Measurements from ENCODE around the gene SCARB2. TPM values are rescaled to one million over a fixed set of nuclear protein-coding genes. Genes with fewer than 3 reads are reported as not detected.

The SCARB2 gene
- total RNA-seq, 1 donor from 2014 or later = 172 TPM

- no peak overlapping the region for H3K27ac ChIP-seq (ENCODE audit: low read depth, low read length)
- H3K9ac ChIP-seq (ENCODE audit: low read length) = no peak overlapping the region
- no peaks in the 10 kb centered on the region for H3K9me3 ChIP-seq (ENCODE audit: insufficient read depth, low read depth, low read length)
- no peaks in the 10 kb centered on the region for H3K36me3 ChIP-seq (ENCODE audit: insufficient read depth, low read length)
- Mint-ChIP-seq H3K27ac (ENCODE audit: unreplicated experiment) (no peak overlapping the region), H3K4me3 (ENCODE audit: unreplicated experiment) (no peak overlapping the region), H3K4me1 (ENCODE audit: low read depth, unreplicated experiment) (peaks cover 2% of the 10 kb centered on the region), H3K27me3 (ENCODE audit: low read depth, unreplicated experiment) (peaks cover 34% of the 10 kb centered on the region), H3K36me3 (ENCODE audit: low read depth, unreplicated experiment) (no peaks in the 10 kb centered on the region), H3K9me3 (ENCODE audit: unreplicated experiment) (peaks cover 4% of the 10 kb centered on the region)
- peaks cover under 1% of the 10 kb centered on the region for H3K4me1 ChIP-seq (ENCODE audit: insufficient read depth, low read length)
- FAIRE-seq = no peak
- DNase-seq (ENCODE audit: low read depth) = no peak
- H3K4me3 ChIP-seq (ENCODE audit: insufficient read depth, low read depth, low read length) = no peak overlapping the region
- H3K4me2 ChIP-seq (ENCODE audit: low read length) = no peak overlapping the region
- peaks cover 19% of the 10 kb centered on the region for H3K27me3 ChIP-seq (ENCODE audit: insufficient read depth, low read length)
- H4K20me1 ChIP-seq (ENCODE audit: insufficient read depth, low read length) = no peaks in the 10 kb centered on the region
- H3K79me2 ChIP-seq (ENCODE audit: insufficient read depth, low read length) = no peaks in the 10 kb centered on the region
- TF ChIP-seq EZH2 (IDR thresholded peaks at IDR 0.05; ENCODE audit: insufficient read depth, low read length) = no peak
- no peak for TF ChIP-seq CTCF (IDR thresholded peaks at IDR 0.05; ENCODE audit: insufficient read depth, low read depth, low read length)
- H2AFZ ChIP-seq (ENCODE audit: low read depth, low read length) = no peak overlapping the region
Measured at GRCh38 chr4:76256968-76257367, 43.3 kb upstream of the SCARB2 start.

- no peak overlapping the region for H3K4me3 ChIP-seq (ENCODE audit: insufficient read depth, low read depth, low read length)
- Mint-ChIP-seq H3K9me3 (ENCODE audit: unreplicated experiment) (peaks cover 4% of the 10 kb centered on the region), H3K27me3 (ENCODE audit: low read depth, unreplicated experiment) (peaks cover 39% of the 10 kb centered on the region), H3K4me1 (ENCODE audit: low read depth, unreplicated experiment) (peaks cover 2% of the 10 kb centered on the region), H3K27ac (ENCODE audit: unreplicated experiment) (no peak overlapping the region), H3K36me3 (ENCODE audit: low read depth, unreplicated experiment) (no peaks in the 10 kb centered on the region), H3K4me3 (ENCODE audit: unreplicated experiment) (no peak overlapping the region)
- H3K79me2 ChIP-seq (ENCODE audit: insufficient read depth, low read length) = no peaks in the 10 kb centered on the region
- no peaks in the 10 kb centered on the region for H3K9me3 ChIP-seq (ENCODE audit: insufficient read depth, low read depth, low read length)
- no peak overlapping the region for H3K9ac ChIP-seq (ENCODE audit: low read length)
- H2AFZ ChIP-seq (ENCODE audit: low read depth, low read length) = no peak overlapping the region
- H3K4me1 ChIP-seq (ENCODE audit: insufficient read depth, low read length) = peaks cover 10% of the 10 kb centered on the region
- H4K20me1 ChIP-seq (ENCODE audit: insufficient read depth, low read length) = no peaks in the 10 kb centered on the region
- TF ChIP-seq EZH2 (IDR thresholded peaks at IDR 0.05; ENCODE audit: insufficient read depth, low read length) (no peak), CTCF (IDR thresholded peaks at IDR 0.05; ENCODE audit: insufficient read depth, low read depth, low read length) (no peak)
- FAIRE-seq = no peak
- no peak overlapping the region for H3K27ac ChIP-seq (ENCODE audit: low read depth, low read length)
- H3K27me3 ChIP-seq (ENCODE audit: insufficient read depth, low read length) = peaks cover 23% of the 10 kb centered on the region
- H3K36me3 ChIP-seq (ENCODE audit: insufficient read depth, low read length) = no peaks in the 10 kb centered on the region
- no peak overlapping the region for H3K4me2 ChIP-seq (ENCODE audit: low read length)
- no peak for DNase-seq (ENCODE audit: low read depth)
Measured at GRCh38 chr4:76256032-76256431, 42.4 kb upstream of the SCARB2 start.

GRCh38 chr4:76253511-76253910, 39.9 kb upstream of the SCARB2 start:
- no peak for FAIRE-seq
- H3K4me1 ChIP-seq (ENCODE audit: insufficient read depth, low read length) = peaks cover 12% of the 10 kb centered on the region
- H3K79me2 ChIP-seq (ENCODE audit: insufficient read depth, low read length) = no peaks in the 10 kb centered on the region
- H3K36me3 Mint-ChIP-seq (ENCODE audit: low read depth, unreplicated experiment) = no peaks in the 10 kb centered on the region
- no peak for TF ChIP-seq CTCF (IDR thresholded peaks at IDR 0.05; ENCODE audit: insufficient read depth, low read depth, low read length)
- TF ChIP-seq EZH2 (IDR thresholded peaks at IDR 0.05; ENCODE audit: insufficient read depth, low read length) = no peak
- H3K27me3 Mint-ChIP-seq (ENCODE audit: low read depth, unreplicated experiment) = peaks cover 48% of the 10 kb centered on the region
- H3K4me1 Mint-ChIP-seq (ENCODE audit: low read depth, unreplicated experiment) = no peaks in the 10 kb centered on the region
- no peaks in the 10 kb centered on the region for H3K9me3 ChIP-seq (ENCODE audit: insufficient read depth, low read depth, low read length)
- no peak overlapping the region for H3K9ac ChIP-seq (ENCODE audit: low read length)
- no peaks in the 10 kb centered on the region for H4K20me1 ChIP-seq (ENCODE audit: insufficient read depth, low read length)
- H3K4me3 Mint-ChIP-seq (ENCODE audit: unreplicated experiment) = no peak overlapping the region
- peaks cover 4% of the 10 kb centered on the region for H3K9me3 Mint-ChIP-seq (ENCODE audit: unreplicated experiment)
- no peak overlapping the region for H3K4me3 ChIP-seq (ENCODE audit: insufficient read depth, low read depth, low read length)
- H3K27ac Mint-ChIP-seq (ENCODE audit: unreplicated experiment) = no peak overlapping the region
- peaks cover 36% of the 10 kb centered on the region for H3K27me3 ChIP-seq (ENCODE audit: insufficient read depth, low read length)
- no peaks in the 10 kb centered on the region for H3K36me3 ChIP-seq (ENCODE audit: insufficient read depth, low read length)
- H3K27ac ChIP-seq (ENCODE audit: low read depth, low read length) = no peak overlapping the region
- no peak overlapping the region for H2AFZ ChIP-seq (ENCODE audit: low read depth, low read length)
- no peak for DNase-seq (ENCODE audit: low read depth)
- H3K4me2 ChIP-seq (ENCODE audit: low read length) = no peak overlapping the region
